Adrenal gland (tissue), 5 donors: ENCODE data around the gene FCMR.

Experiments
- POLR2A ChIP-seq, 2 donors: fragments of 450-650 bp; IDR thresholded peaks; one replicate each; pipeline ENCODE4 v1.6.1; 2017; ENCODE audit warnings: antibody characterized with exemption in 2 of 2, mild to moderate bottlenecking in 2 of 2, moderate library complexity in 1 of 2
- TF ChIP-seq, protein P1 (sequence below), 6 experiments: fragments of 450-650 bp in 4 of 6; fragments of 200-600 bp in 2 of 6; sonication (generic) in 1 of 6; IDR thresholded peaks; 1 replicate in 5 of 6; 2 replicates in 1 of 6; pipeline versions ENCODE4 v1.5.1 to v1.8.0; 2016 to 2021; ENCODE audit warnings: antibody characterized with exemption in 6 of 6, mild to moderate bottlenecking in 2 of 6, moderate library complexity in 1 of 6
- donor health status: DM: no; HTN: no; CAD: no.

- no peak for TF ChIP-seq POLR2A (IDR thresholded peaks at IDR 0.05)
- TF ChIP-seq, protein P1, sequence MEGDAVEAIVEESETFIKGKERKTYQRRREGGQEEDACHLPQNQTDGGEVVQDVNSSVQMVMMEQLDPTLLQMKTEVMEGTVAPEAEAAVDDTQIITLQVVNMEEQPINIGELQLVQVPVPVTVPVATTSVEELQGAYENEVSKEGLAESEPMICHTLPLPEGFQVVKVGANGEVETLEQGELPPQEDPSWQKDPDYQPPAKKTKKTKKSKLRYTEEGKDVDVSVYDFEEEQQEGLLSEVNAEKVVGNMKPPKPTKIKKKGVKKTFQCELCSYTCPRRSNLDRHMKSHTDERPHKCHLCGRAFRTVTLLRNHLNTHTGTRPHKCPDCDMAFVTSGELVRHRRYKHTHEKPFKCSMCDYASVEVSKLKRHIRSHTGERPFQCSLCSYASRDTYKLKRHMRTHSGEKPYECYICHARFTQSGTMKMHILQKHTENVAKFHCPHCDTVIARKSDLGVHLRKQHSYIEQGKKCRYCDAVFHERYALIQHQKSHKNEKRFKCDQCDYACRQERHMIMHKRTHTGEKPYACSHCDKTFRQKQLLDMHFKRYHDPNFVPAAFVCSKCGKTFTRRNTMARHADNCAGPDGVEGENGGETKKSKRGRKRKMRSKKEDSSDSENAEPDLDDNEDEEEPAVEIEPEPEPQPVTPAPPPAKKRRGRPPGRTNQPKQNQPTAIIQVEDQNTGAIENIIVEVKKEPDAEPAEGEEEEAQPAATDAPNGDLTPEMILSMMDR (IDR thresholded peaks at IDR 0.05) = no peak
Observed at GRCh38 chr1:206939131-206939530, 17.4 kb upstream of the FCMR start.
